GM18519 (cell line): Measurements from ENCODE around the gene CDC14A.

Source experiments
- ATAC-seq: cut with Tn5 transposase; IDR thresholded peaks from one replicate; pipeline ENCODE4 v1.9.1; 2021; ENCODE audit warnings: mild to moderate bottlenecking, moderate library complexity; ENCODE audit not compliant: unreplicated experiment, low FRiP score

Gene CDC14A

GRCh38 chr1:100523038-100523652 lies 170.8 kb downstream of the CDC14A start:
- peak; percentile 90 for ATAC-seq

GRCh38 chr1:100524355-100524754 lies 172.0 kb downstream of the CDC14A start:
- no peak for ATAC-seq

GRCh38 chr1:100526894-100527293 lies 174.6 kb downstream of the CDC14A start:
- no peak for ATAC-seq

GRCh38 chr1:100528871-100529270 lies 176.6 kb downstream of the CDC14A start:
- no peak for ATAC-seq

- ATAC-seq = no peak
Measured at GRCh38 chr1:100530141-100530540, 177.8 kb downstream of the CDC14A start.

- peak; percentile 93 for ATAC-seq
Measured at GRCh38 chr1:100530880-100531487, 178.7 kb downstream of the CDC14A start.

- no peak for ATAC-seq
Measured at GRCh38 chr1:100532645-100533044, 180.3 kb downstream of the CDC14A start.

GRCh38 chr1:100535264-100535663 lies 183.0 kb downstream of the CDC14A start:
- no peak for ATAC-seq

- ATAC-seq = peak; percentile 91
Measured at GRCh38 chr1:100536031-100536430, 183.7 kb downstream of the CDC14A start.

- ATAC-seq = no peak
Measured at GRCh38 chr1:100538913-100539835, 186.9 kb downstream of the CDC14A start.

GRCh38 chr1:100539836-100540536 lies 187.7 kb downstream of the CDC14A start:
- ATAC-seq = no peak

- no peak for ATAC-seq
Measured at GRCh38 chr1:100542285-100542684, 190.0 kb downstream of the CDC14A start.

GRCh38 chr1:100543640-100544039 lies 191.3 kb downstream of the CDC14A start:
- ATAC-seq = peak; percentile 68

- no peak for ATAC-seq
Measured at GRCh38 chr1:100544791-100545190, 192.5 kb downstream of the CDC14A start.

- no peak for ATAC-seq
Measured at GRCh38 chr1:100545855-100546254, 193.5 kb downstream of the CDC14A start.

GRCh38 chr1:100552031-100552430 lies 199.7 kb downstream of the CDC14A start:
- ATAC-seq = no peak

- no peak for ATAC-seq
Measured at GRCh38 chr1:100552922-100553321, 200.6 kb downstream of the CDC14A start.

GRCh38 chr1:100556181-100556580 lies 203.9 kb downstream of the CDC14A start:
- no peak for ATAC-seq

- no peak for ATAC-seq
Measured at GRCh38 chr1:100556925-100557605, 204.8 kb downstream of the CDC14A start.

GRCh38 chr1:100557606-100557953 lies 205.3 kb downstream of the CDC14A start:
- ATAC-seq = no peak
